Muscle of leg (tissue), 11 donors: ENCODE results near the gene HOXA3. TPM values are rescaled to one million over a fixed set of nuclear protein-coding genes. Genes with fewer than 3 reads are reported as not detected.

Experiments used
- DNase-seq: peaks from one replicate; pipeline ENCODE4 v3.0.0; 2013
- H3K27ac ChIP-seq: one replicate; pipeline ENCODE4 v1.5.1; 2013; ENCODE audit warnings: mild to moderate bottlenecking, low read length, control low read depth
- H3K27me3 ChIP-seq: one replicate; pipeline ENCODE4 v1.6.1; 2013; ENCODE audit warnings: low read length; ENCODE audit not compliant: control insufficient read depth, insufficient read depth
- H3K36me3 ChIP-seq: one replicate; pipeline ENCODE4 v1.6.1; 2013; ENCODE audit warnings: low read length; ENCODE audit not compliant: control insufficient read depth, insufficient read depth
- H3K4me1 ChIP-seq: one replicate; pipeline ENCODE4 v1.6.1; 2013; ENCODE audit warnings: low read length; ENCODE audit not compliant: control insufficient read depth, insufficient read depth
- H3K4me3 ChIP-seq: one replicate; pipeline ENCODE4 v1.5.1; 2013; ENCODE audit warnings: low read length, control low read depth
- H3K9me3 ChIP-seq: replicated peaks from 2 replicates; pipeline ENCODE4 v1.6.1; 2013; ENCODE audit warnings: low read depth, low read length; ENCODE audit not compliant: control insufficient read depth
- WGBS: methylation state at CpG from one replicate; pipeline ENCODE4 v1.1.5; 2013; ENCODE audit warnings: missing lambda C conversion rate; ENCODE audit not compliant: insufficient coverage; 5-methylcytosine and 5-hydroxymethylcytosine counted together
- polyA plus RNA-seq, 8 donors: library from polyadenylated mRNA; unstranded; fragments of 120-200 nt; gene quantifications; one replicate each; pipeline versions ENCODE4 v1.2.1 to v1.2.3, GENCODE V29; 2013; ENCODE audit warnings: inconsistent platforms in 1 of 8, low replicate concordance in 1 of 8; ENCODE audit not compliant: insufficient read length in 8 of 8, insufficient read depth in 1 of 8
- total RNA-seq: library from RNA; stranded (reverse); fragments of 120-200 nt; gene quantifications from one replicate; pipeline ENCODE4 v1.2.4, GENCODE V29; 2013

Gene HOXA3
- total and polyA plus RNA-seq, 9 donors: 4.7 to 12.5 (median 9.3) TPM

- peaks cover 10% of the 10 kb centered on the region for H3K36me3 ChIP-seq
- DNase-seq: no peak
- peaks cover 75% of the 10 kb centered on the region for H3K4me1 ChIP-seq
- H3K9me3 ChIP-seq: no peaks in the 10 kb centered on the region
- peak overlapping the region; percentile 92 for H3K27ac ChIP-seq
- no peak overlapping the region for H3K4me3 ChIP-seq
- H3K27me3 ChIP-seq: peaks cover 77% of the 10 kb centered on the region
- WGBS: 85% methylated on average over 4 of the region's 10 CpGs
Observed at GRCh38 chr7:27154369-27154768, 2.0 kb upstream of the HOXA3 start.

- Histone ChIP-seq H3K27me3 (peaks cover 70% of the 10 kb centered on the region), H3K4me3 (no peak overlapping the region), H3K27ac (no peak overlapping the region), H3K36me3 (peaks cover 10% of the 10 kb centered on the region), H3K9me3 (no peaks in the 10 kb centered on the region), H3K4me1 (peaks cover 77% of the 10 kb centered on the region)
- WGBS: 100% methylated on average over 2 of the region's 3 CpGs
- DNase-seq: no peak
Observed at GRCh38 chr7:27153526-27153925, 1.1 kb upstream of the HOXA3 start.

- Histone ChIP-seq H3K27ac (peak overlapping the region; percentile 94), H3K36me3 (peaks cover 10% of the 10 kb centered on the region), H3K9me3 (no peaks in the 10 kb centered on the region), H3K4me1 (peaks cover 81% of the 10 kb centered on the region), H3K27me3 (peaks cover 71% of the 10 kb centered on the region), H3K4me3 (peak overlapping the region; percentile 79)
- WGBS: 34% methylated on average over 17 of the region's 22 CpGs
- DNase-seq: no peak
Observed at GRCh38 chr7:27152816-27153442, 546 bp upstream of the HOXA3 start.

GRCh38 chr7:27151341-27151930 lies 947 bp downstream of the HOXA3 start:
- peak overlapping the region; percentile 79 for H3K4me3 ChIP-seq
- 2% methylated on average over 19 of the region's 27 CpGs for WGBS
- H3K27me3 ChIP-seq: peaks cover 68% of the 10 kb centered on the region
- H3K4me1 ChIP-seq: peaks cover 84% of the 10 kb centered on the region
- peaks cover 14% of the 10 kb centered on the region for H3K36me3 ChIP-seq
- H3K9me3 ChIP-seq: no peaks in the 10 kb centered on the region
- H3K27ac ChIP-seq: peak overlapping the region; percentile 94
- DNase-seq: no peak

- Histone ChIP-seq H3K9me3 (no peaks in the 10 kb centered on the region), H3K4me1 (peaks cover 88% of the 10 kb centered on the region), H3K27me3 (peaks cover 65% of the 10 kb centered on the region), H3K4me3 (peak overlapping the region; percentile 79), H3K36me3 (peaks cover 16% of the 10 kb centered on the region), H3K27ac (peak overlapping the region; percentile 94)
- WGBS: 2% methylated on average over 53 of the region's 58 CpGs
- peak; percentile 92 for DNase-seq
Observed at GRCh38 chr7:27150568-27151340, 1.6 kb downstream of the HOXA3 start.

GRCh38 chr7:27149842-27150567 lies 2.4 kb downstream of the HOXA3 start:
- Histone ChIP-seq H3K4me1 (peaks cover 87% of the 10 kb centered on the region), H3K9me3 (no peaks in the 10 kb centered on the region), H3K27me3 (peaks cover 63% of the 10 kb centered on the region), H3K36me3 (peaks cover 22% of the 10 kb centered on the region), H3K4me3 (peak overlapping the region; percentile 79), H3K27ac (peak overlapping the region; percentile 94)
- DNase-seq: no peak
- WGBS: 31% methylated on average over 7 of the region's 13 CpGs

GRCh38 chr7:27148756-27149641 lies 3.4 kb downstream of the HOXA3 start:
- peaks cover 86% of the 10 kb centered on the region for H3K4me1 ChIP-seq
- H3K27me3 ChIP-seq: peaks cover 60% of the 10 kb centered on the region
- H3K27ac ChIP-seq: peak overlapping the region; percentile 94
- 31% methylated on average over 25 of the region's 30 CpGs for WGBS
- peaks cover 24% of the 10 kb centered on the region for H3K36me3 ChIP-seq
- peak; percentile 55 for DNase-seq
- H3K4me3 ChIP-seq: peak overlapping the region; percentile 79
- no peaks in the 10 kb centered on the region for H3K9me3 ChIP-seq

- peak; percentile 64 for DNase-seq
- 14% methylated on average over 28 of the region's 28 CpGs for WGBS
- Histone ChIP-seq H3K27ac (peak overlapping the region; percentile 94), H3K36me3 (peaks cover 25% of the 10 kb centered on the region), H3K9me3 (no peaks in the 10 kb centered on the region), H3K27me3 (peaks cover 57% of the 10 kb centered on the region), H3K4me1 (peaks cover 84% of the 10 kb centered on the region), H3K4me3 (peak overlapping the region; percentile 79)
Observed at GRCh38 chr7:27148031-27148755, 4.2 kb downstream of the HOXA3 start.
